Measurements from ENCODE around the gene SYNE2. TPM values are rescaled to one million over a fixed set of nuclear protein-coding genes. Genes with fewer than 3 reads are reported as not detected.

The SYNE2 gene
- total RNA-seq, 1 experiment from 2014 or later: 37.5 TPM

GRCh38 chr14:64272019-64272418 is 419.2 kb downstream of the SYNE2 start:
- no peaks in the 10 kb centered on the region for H3K36me3 ChIP-seq (ENCODE audit: control insufficient read depth, insufficient read depth, low read length)
- CTCF ChIA-PET: no interaction called here
- intact Hi-C loops (cut with micrococcal nuclease; ENCODE audit: unreplicated experiment) (no loop called here), in situ Hi-C loops (cut with HindIII; ENCODE audit: low pct_unique_long_range_greater_than_20kb, low sequenced_read_pairs) (no loop called here)
- POLR2A ChIA-PET: no interaction called here
- no peak for ATAC-seq
- H3K4me3 ChIP-seq (ENCODE audit: low read depth in 2 of 2, low read length in 2 of 2): no peak overlapping the region
- H3K27me3 ChIP-seq (ENCODE audit: control insufficient read depth, insufficient read depth, low read length): no peaks in the 10 kb centered on the region; the same call in 1 of the 2 replicates
- H3K9me3 ChIP-seq (ENCODE audit: control insufficient read depth, insufficient read depth, low read depth, low read length): no peaks in the 10 kb centered on the region
- no peak for DNase-seq (ENCODE audit: low read depth, low spot score)
- no TSS peak for BruUV-seq (replicated peaks)
- no peaks in the 10 kb centered on the region for H3K4me1 ChIP-seq (ENCODE audit: control insufficient read depth, insufficient read depth, low read length)
- no peak overlapping the region for H3K27ac ChIP-seq (ENCODE audit: low read length)
- no peak for TF ChIP-seq POLR2AphosphoS5 (IDR thresholded peaks at IDR 0.05; ENCODE audit: low read depth, low read length)
- TF ChIP-seq, protein P1, sequence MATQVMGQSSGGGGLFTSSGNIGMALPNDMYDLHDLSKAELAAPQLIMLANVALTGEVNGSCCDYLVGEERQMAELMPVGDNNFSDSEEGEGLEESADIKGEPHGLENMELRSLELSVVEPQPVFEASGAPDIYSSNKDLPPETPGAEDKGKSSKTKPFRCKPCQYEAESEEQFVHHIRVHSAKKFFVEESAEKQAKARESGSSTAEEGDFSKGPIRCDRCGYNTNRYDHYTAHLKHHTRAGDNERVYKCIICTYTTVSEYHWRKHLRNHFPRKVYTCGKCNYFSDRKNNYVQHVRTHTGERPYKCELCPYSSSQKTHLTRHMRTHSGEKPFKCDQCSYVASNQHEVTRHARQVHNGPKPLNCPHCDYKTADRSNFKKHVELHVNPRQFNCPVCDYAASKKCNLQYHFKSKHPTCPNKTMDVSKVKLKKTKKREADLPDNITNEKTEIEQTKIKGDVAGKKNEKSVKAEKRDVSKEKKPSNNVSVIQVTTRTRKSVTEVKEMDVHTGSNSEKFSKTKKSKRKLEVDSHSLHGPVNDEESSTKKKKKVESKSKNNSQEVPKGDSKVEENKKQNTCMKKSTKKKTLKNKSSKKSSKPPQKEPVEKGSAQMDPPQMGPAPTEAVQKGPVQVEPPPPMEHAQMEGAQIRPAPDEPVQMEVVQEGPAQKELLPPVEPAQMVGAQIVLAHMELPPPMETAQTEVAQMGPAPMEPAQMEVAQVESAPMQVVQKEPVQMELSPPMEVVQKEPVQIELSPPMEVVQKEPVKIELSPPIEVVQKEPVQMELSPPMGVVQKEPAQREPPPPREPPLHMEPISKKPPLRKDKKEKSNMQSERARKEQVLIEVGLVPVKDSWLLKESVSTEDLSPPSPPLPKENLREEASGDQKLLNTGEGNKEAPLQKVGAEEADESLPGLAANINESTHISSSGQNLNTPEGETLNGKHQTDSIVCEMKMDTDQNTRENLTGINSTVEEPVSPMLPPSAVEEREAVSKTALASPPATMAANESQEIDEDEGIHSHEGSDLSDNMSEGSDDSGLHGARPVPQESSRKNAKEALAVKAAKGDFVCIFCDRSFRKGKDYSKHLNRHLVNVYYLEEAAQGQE (IDR thresholded peaks at IDR 0.05; ENCODE audit: insufficient read depth in 1 of 2, low read depth in 2 of 2, low read length in 1 of 2): no peak
- TF ChIP-seq CTCF (IDR thresholded peaks at IDR 0.05): no peak
- TF ChIP-seq SIN3A (IDR thresholded peaks at IDR 0.05; ENCODE audit: borderline replicate concordance, insufficient read depth, low read depth, low read length): no peak
- TF ChIP-seq TCF7L2 (IDR thresholded peaks at IDR 0.05; ENCODE audit: low read depth, low read length): no peak

Small RNAs within 50 kb of the gene (microRNA-seq; reads per million reads assigned to microRNA genes)
- not detected for gene MIR548H1 (ENCODE audit: unreplicated experiment)

Other genes with a start within 250 kb of the SYNE2 start
- 13.0 TPM for gene WDR89, start 211.1 kb upstream of the SYNE2 start, total RNA-seq (2021; ENCODE audit: unreplicated experiment)
- 30.0 TPM for gene SGPP1, start 124.9 kb upstream of the SYNE2 start, total RNA-seq (2021; ENCODE audit: unreplicated experiment)

Data from Panc1 (cell line).